Smooth muscle cell (in vitro differentiated cells): ENCODE data around the gene CCDC157. TPM values are rescaled to one million over a fixed set of nuclear protein-coding genes. Genes with fewer than 3 reads are reported as not detected.

Source experiments
- DNase-seq: peaks from one replicate; lab custom pipeline; 2025; ENCODE audit not compliant: unreplicated experiment; lab: John Stamatoyannopoulos, UW
- H2AFZ ChIP-seq: fragments of 200-600 bp; sonication (generic); 2 replicates; pipeline ENCODE4 v1.6.0; 2016; ENCODE audit warnings: antibody characterized with exemption, low read depth, mild to moderate bottlenecking
- H3F3A ChIP-seq: fragments of 200-600 bp; sonication (generic); 2 replicates; pipeline ENCODE4 v1.6.0; 2017; ENCODE audit warnings: antibody characterized with exemption, low read depth
- H3K27ac ChIP-seq: fragments of 200-600 bp; sonication (generic); 2 replicates; pipeline ENCODE4 v1.5.1; 2016; ENCODE audit warnings: low read depth, mild to moderate bottlenecking
- H3K27me3 ChIP-seq: fragments of 200-600 bp; sonication (generic); 2 replicates; pipeline ENCODE4 v1.6.1; 2016; ENCODE audit warnings: low read depth, mild to moderate bottlenecking
- H3K36me3 ChIP-seq: fragments of 200-600 bp; sonication (generic); 2 replicates; pipeline ENCODE4 v1.5.1; 2016; ENCODE audit warnings: low read depth
- H3K4me1 ChIP-seq: fragments of 200-600 bp; sonication (generic); 2 replicates; pipeline ENCODE4 v1.5.1; 2016; ENCODE audit warnings: low read depth
- H3K4me2 ChIP-seq: fragments of 200-600 bp; sonication (generic); 2 replicates; pipeline ENCODE4 v1.6.0; 2016; ENCODE audit warnings: mild to moderate bottlenecking
- H3K4me3 ChIP-seq: fragments of 200-600 bp; sonication (generic); 2 replicates; pipeline ENCODE4 v1.5.1; 2016; ENCODE audit warnings: mild to moderate bottlenecking
- H3K79me2 ChIP-seq: fragments of 200-600 bp; sonication (generic); 2 replicates; pipeline ENCODE4 v1.6.0; 2016; ENCODE audit warnings: low read depth, mild to moderate bottlenecking
- H3K9ac ChIP-seq: fragments of 200-600 bp; sonication (generic); 2 replicates; pipeline ENCODE4 v1.6.0; 2016; ENCODE audit warnings: low read depth
- H3K9me3 ChIP-seq: fragments of 200-600 bp; sonication (generic); replicated peaks from 2 replicates; pipeline ENCODE4 v1.5.1; 2016; ENCODE audit warnings: low read depth
- H4K20me1 ChIP-seq: fragments of 200-600 bp; sonication (generic); 2 replicates; pipeline ENCODE4 v1.6.0; 2016; ENCODE audit warnings: low read depth
- WGBS: methylation state at CpG from one replicate; pipeline ENCODE4 v1.1.7; 2016; ENCODE audit warnings: low lambda C conversion rate; 5-methylcytosine and 5-hydroxymethylcytosine counted together
- polyA plus RNA-seq: library from polyadenylated mRNA; unstranded; fragments of >200 nt; fragmentation: Nextera tagmentation; extraction: Ambion mirVana; gene quantifications from 2 replicates; pipeline ENCODE4 v1.2.1, GENCODE V29; 2016
- total RNA-seq: library from RNA; depleted of rRNA; stranded (reverse); fragments of >200 nt; gene quantifications from 2 replicates; pipeline ENCODE4 v1.2.3, GENCODE V29; 2014
- TF ChIP-seq, protein P1 (sequence below): fragments of 200-600 bp; sonication (generic); IDR thresholded peaks from 2 replicates; pipeline ENCODE4 v1.5.1; 2017; ENCODE audit warnings: borderline replicate concordance, mild to moderate bottlenecking, antibody characterized with exemption; ENCODE audit not compliant: insufficient read depth, poor library complexity, severe bottlenecking

Gene CCDC157
- total and polyA plus RNA-seq, 2 experiments from 2014 or later, result 2.5 to 4.8 TPM

DNA sequence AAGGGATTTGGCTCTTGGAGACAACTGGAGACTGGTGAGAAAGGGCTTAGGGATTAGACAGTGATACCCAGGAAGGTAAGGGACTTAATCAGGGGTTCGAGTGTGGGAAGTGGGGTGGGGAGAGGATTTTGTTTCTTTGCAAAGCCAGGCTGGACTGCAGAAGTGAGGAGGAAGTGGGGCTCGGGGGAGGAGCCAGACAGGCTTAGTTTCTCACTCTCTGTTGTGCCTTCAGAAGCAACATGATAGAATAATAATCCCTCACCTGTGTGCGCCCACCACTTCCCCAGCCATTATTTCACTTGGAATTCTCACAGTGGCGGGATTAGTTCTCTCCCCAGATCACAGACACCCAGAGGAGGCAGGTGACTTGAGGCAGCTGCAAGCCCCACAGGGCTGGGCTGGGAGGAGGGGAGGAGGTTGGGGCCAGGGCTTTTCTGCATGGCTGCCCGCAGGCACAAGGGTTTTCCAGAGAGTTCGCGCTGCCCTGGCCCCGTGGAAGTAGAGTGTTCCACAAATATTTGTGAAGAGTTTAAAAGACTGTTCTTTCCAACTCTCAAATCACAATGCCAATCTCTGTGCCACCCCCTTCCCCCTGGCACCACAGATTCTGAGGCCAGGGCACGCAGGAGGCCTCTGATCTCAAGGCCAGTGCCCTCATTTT is 36.0 kb downstream of the CCDC157 start:
- H3F3A ChIP-seq, result no peaks in the 10 kb centered on the region
- DNase-seq, result no peak
- no peak overlapping the region for H3K4me2 ChIP-seq
- 77% methylated on average over 9 of the region's 9 CpGs for WGBS
- peaks cover 15% of the 10 kb centered on the region for H3K4me1 ChIP-seq
- H4K20me1 ChIP-seq, result peaks cover 5% of the 10 kb centered on the region
- no peaks in the 10 kb centered on the region for H3K79me2 ChIP-seq
- H3K36me3 ChIP-seq, result no peaks in the 10 kb centered on the region
- no peaks in the 10 kb centered on the region for H3K9me3 ChIP-seq
- H3K4me3 ChIP-seq, result no peak overlapping the region
- no peak overlapping the region for H3K9ac ChIP-seq
- H3K27ac ChIP-seq, result no peak overlapping the region
- no peaks in the 10 kb centered on the region for H3K27me3 ChIP-seq
- TF ChIP-seq, protein P1, sequence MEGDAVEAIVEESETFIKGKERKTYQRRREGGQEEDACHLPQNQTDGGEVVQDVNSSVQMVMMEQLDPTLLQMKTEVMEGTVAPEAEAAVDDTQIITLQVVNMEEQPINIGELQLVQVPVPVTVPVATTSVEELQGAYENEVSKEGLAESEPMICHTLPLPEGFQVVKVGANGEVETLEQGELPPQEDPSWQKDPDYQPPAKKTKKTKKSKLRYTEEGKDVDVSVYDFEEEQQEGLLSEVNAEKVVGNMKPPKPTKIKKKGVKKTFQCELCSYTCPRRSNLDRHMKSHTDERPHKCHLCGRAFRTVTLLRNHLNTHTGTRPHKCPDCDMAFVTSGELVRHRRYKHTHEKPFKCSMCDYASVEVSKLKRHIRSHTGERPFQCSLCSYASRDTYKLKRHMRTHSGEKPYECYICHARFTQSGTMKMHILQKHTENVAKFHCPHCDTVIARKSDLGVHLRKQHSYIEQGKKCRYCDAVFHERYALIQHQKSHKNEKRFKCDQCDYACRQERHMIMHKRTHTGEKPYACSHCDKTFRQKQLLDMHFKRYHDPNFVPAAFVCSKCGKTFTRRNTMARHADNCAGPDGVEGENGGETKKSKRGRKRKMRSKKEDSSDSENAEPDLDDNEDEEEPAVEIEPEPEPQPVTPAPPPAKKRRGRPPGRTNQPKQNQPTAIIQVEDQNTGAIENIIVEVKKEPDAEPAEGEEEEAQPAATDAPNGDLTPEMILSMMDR, result no peak
- H2AFZ ChIP-seq, result no peak overlapping the region

DNA sequence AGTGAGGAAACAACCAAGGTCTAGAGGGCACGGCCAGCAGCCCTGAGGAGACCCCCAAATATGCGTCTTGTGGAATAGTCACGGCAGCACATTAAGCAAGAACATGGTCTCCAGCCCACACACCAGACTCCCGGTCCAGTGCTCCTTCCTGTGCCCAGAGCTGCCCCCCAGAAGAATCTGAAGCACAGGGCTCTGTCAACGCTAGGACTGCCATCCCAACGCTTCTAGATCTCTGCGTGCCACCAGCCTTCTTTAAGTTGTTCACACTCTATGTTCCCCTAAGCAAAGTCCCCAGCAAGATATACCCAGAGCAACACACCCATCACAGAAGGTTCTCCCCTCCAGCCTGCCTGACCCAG is 36.5 kb downstream of the CCDC157 start:
- Histone ChIP-seq H3K27ac (no peak overlapping the region), H4K20me1 (peaks cover 10% of the 10 kb centered on the region), H3K36me3 (no peaks in the 10 kb centered on the region), H3K4me1 (peaks cover 20% of the 10 kb centered on the region), H3K4me2 (no peak overlapping the region), H2AFZ (no peak overlapping the region), H3F3A (no peaks in the 10 kb centered on the region), H3K9ac (no peak overlapping the region), H3K27me3 (no peaks in the 10 kb centered on the region), H3K79me2 (no peaks in the 10 kb centered on the region), H3K4me3 (no peak overlapping the region), H3K9me3 (no peaks in the 10 kb centered on the region)
- 90% methylated on average over 7 of the region's 7 CpGs for WGBS
- DNase-seq, result no peak
- TF ChIP-seq, protein P1, result no peak

DNA sequence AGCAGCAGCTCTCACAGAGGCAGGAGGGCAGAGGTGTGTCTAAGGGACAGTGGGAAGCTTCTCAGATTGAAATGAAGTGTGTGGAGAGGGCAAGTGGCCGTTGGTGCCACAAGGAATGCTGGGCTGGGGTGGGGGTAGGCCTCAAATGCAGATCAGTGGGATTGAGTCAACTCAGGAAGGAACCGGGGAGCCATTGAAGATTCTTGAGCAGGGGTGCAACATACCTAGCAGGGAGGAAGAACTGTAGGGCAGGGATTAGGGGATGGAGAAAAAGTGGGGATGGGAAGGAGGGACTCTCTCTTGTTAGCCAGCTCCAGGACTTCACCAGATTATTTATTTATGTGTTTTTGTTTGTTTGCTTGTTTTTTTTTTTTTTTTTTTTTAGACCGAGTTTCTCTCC is 37.1 kb downstream of the CCDC157 start:
- Histone ChIP-seq H3K9ac (no peak overlapping the region), H3K27ac (no peak overlapping the region), H3K27me3 (no peaks in the 10 kb centered on the region), H3K4me3 (no peak overlapping the region), H3K79me2 (no peaks in the 10 kb centered on the region), H4K20me1 (peaks cover 16% of the 10 kb centered on the region), H3K9me3 (no peaks in the 10 kb centered on the region), H3F3A (no peaks in the 10 kb centered on the region), H3K36me3 (no peaks in the 10 kb centered on the region), H2AFZ (no peak overlapping the region), H3K4me1 (peaks cover 20% of the 10 kb centered on the region), H3K4me2 (no peak overlapping the region)
- 85% methylated on average over 3 of the region's 3 CpGs for WGBS
- TF ChIP-seq, protein P1, result no peak
- no peak for DNase-seq
